Tongue (tissue), 2 donors: ENCODE results near the gene COL26A1. TPM values are rescaled to one million over a fixed set of nuclear protein-coding genes. Genes with fewer than 3 reads are reported as not detected.
A peak's percentile ranks its signal among the peaks of the same experiment; 100 is the strongest.
"Not testable (repeated sequence)": the region's sequence is repeated elsewhere in the genome, so short reads cannot be mapped to it uniquely, and the experiment has no call there.

Experiments
- DNase-seq: peaks from one replicate; pipeline ENCODE4 v3.0.0-alpha.2; 2015
- total RNA-seq: library from RNA; depleted of rRNA; stranded (reverse); fragments of >200 nt; gene quantifications from one replicate; pipeline ENCODE4 v1.2.3, GENCODE V29; 2014

Gene COL26A1
- total RNA-seq, 1 donor from 2014 or later, result 1.6 TPM

DNA sequence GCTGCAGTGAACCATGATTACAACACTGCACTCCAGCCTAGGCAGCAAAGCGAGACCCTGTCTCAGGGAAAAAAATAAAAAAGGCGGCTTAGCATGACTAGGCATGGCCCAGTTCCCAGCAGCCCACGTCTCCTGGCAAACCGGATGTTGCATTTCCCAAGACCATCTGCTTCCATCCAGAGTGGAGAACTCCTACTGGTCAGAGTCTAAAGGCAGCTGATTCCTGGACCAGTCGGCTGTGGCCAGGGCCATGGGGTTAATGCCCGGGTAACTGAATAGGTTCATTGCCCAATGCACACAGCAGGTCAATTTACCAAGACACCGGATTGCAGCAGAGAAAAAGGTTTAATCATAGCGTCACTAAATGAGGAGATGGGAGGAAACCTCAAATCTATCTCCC, 133.3 kb downstream of the COL26A1 start:
- DNase-seq, result no peak

DNA sequence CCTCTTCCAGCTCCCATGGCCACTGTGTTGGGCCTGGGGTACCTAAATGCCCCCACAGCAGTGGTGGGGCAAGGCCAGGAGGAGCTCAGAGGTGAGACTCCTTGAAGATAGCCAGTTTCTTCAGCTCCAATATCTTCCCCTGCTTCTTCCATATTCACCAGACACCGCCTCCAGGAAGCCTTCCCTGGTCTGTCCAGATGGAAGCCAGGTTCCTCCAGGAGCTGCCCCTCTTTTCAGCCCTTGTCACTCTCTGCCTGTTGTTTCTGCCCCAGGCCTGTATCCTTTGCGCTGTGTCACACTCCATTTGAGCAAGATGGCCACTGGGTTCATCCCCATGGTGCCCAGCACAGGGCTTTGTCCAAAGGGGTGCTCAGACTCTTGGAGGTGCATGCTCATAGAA, 138.7 kb downstream of the COL26A1 start:
- DNase-seq, result no peak

- DNase-seq, result no peak
These were observed 139.9 kb downstream of the COL26A1 start for GRCh38 chr7:101502466-101503098.

DNA sequence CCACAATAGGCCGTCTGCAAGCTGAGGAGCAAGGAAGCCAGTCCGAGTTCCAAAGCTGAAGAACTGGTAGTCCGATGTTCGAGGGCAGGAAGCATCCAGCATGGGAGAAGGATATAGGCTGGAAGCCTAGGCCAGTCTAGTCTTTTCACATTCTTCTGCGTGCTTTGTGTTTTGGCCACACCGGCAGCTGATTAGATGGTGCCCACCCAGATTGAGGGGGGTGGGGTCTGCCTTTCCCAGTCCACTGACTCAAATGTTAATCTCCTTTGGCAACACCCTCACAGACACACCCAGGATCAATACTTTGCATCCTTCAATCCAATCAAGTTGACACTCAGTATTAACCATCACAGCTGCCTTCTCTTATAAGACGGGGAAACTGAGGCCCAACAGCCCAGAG, 142.8 kb downstream of the COL26A1 start:
- DNase-seq, result not testable (repeated sequence)

- DNase-seq, result no peak
These were observed 143.9 kb downstream of the COL26A1 start for GRCh38 chr7:101506531-101506930.

DNA sequence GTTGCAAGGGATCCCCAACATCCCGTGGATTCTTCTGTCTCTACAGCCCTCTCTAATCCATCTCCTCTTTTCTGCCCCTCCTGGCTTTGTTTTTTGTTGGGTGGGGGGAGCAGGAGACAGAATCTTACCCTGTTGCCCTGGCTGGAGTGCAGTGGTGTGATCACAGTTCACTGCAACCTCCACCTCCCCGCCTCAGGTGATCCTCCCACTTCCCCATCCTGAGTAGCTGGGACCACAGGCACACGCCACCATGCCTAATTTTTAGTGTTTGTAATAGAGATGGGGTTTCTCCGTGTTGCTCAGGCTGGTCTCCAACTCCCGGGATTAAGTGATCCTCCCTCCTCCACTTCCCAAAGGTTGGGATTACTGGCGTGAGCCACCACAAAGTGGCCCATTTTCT, 144.7 kb downstream of the COL26A1 start:
- DNase-seq, result no peak

GRCh38 chr7:101507791-101508252, 145.1 kb downstream of the COL26A1 start:
- DNase-seq, result peak; percentile 94

DNA sequence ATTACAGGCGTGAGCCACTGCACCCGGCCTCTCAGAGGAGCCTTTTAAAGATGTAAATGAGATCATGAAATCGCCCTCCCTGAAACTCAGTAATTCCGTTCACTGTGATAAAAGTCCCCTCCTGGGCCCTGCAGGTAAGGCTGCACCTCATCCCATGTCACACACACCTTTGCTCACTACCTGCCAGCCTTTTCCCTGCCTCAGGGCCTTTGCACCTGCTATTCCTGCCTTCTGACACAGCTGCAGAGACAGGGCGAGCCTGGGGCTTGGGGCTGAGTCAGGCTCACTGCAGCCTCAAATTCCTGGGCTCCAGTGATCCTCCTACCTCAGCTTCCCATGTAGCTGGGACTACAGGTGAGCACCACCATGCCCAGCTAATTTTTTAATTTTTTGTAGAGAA, 147.6 kb downstream of the COL26A1 start:
- DNase-seq, result no peak

DNA sequence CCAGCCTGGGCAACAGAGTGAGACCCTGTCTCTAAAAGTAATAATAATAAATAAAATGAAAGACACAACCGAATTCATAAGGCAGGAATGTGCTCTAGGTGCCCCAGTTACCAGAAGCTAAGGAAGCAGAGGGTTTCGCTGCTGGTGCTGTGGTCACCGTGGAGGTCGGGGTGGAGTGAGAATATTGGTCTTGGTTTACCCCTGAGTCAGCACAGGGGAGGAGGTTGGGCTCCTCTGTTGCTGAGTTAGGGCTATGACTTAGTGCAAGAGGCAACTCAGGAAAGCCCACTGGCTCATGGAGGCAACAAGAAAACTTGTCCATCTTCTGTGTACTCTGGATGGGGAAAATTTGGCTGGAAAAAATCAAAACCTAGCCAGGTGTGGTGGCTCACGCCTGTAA, 149.3 kb downstream of the COL26A1 start:
- no peak for DNase-seq

DNA sequence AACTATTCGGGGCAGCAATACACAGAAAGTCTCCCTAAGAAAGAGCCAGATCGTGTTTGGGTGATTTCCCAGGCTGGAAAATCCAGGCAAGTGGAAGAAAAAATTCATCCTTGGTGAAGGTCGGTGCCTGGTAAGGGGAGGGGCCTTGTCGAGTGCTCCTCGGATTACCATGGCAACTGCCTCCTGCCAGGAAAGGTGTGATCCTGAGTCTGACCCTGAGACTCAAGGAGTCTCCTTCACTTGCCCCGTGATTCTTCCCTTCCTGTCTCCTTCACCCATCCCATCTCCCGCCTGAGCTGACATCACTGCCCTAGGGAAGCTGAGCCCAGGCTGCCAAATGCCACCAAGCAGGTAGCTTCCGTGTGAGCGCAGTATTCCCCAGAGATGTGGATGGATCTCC, 154.2 kb downstream of the COL26A1 start:
- DNase-seq, result no peak

- no peak for DNase-seq
These were observed 154.6 kb downstream of the COL26A1 start for GRCh38 chr7:101517304-101517703.

- DNase-seq, result peak; percentile 80
These were observed 155.7 kb downstream of the COL26A1 start for GRCh38 chr7:101518336-101518735.

GRCh38 chr7:101519324-101520023, 156.8 kb downstream of the COL26A1 start:
- DNase-seq, result peak; percentile 84

GRCh38 chr7:101521430-101521925, 158.8 kb downstream of the COL26A1 start:
- no peak for DNase-seq

GRCh38 chr7:101522021-101522420, 159.3 kb downstream of the COL26A1 start:
- no peak for DNase-seq

GRCh38 chr7:101527844-101528667, 165.4 kb downstream of the COL26A1 start:
- DNase-seq, result peak; percentile 79

DNA sequence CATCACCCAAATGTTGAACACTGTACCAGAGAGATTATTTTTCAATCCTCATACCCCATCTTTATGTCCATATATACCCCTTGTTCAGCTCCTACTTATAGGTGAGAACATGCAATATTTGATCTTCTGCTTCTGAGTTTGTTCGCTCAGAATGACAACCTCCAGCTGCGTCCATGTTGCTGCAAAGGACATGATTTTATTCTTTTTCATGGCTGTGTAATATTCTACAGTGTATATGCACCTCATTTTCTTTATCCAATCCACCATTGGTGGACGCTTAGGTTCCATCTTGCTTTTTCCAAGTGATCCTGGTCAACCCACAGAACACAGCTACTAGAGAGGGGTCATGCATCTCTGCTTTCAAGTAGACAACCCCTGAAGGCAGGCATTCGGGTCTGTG, 166.9 kb downstream of the COL26A1 start:
- no peak for DNase-seq

DNA sequence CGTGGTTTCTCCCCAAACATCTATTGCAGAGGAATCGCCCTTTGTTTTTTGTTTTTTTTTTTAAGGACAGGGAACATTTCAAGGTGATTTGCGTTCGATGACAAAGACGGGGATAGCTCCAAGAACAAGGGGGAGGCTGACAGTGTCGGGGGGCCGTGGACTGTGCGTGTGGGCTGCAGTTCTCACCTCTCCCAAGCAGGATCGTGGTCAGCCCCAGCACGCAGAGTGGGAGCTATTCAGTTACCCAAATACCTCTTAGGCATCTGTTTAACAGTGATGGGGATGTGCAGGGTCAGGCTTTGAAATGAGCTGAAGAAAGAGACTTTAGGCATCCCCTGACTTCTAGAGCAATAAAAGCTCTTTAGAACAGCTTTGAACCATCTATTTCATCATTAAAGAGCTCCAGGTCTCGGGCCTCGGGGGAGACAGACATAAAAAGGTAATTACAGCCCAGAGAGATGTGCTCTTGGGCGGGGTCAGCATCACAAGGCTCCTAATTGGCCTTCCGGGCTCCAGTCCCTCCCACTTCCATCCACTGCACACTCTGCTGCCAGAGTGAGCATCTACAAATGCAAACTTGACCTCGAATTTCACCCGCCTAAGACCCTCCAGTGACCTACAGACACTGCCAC, 169.2 kb downstream of the COL26A1 start:
- no peak for DNase-seq

DNA sequence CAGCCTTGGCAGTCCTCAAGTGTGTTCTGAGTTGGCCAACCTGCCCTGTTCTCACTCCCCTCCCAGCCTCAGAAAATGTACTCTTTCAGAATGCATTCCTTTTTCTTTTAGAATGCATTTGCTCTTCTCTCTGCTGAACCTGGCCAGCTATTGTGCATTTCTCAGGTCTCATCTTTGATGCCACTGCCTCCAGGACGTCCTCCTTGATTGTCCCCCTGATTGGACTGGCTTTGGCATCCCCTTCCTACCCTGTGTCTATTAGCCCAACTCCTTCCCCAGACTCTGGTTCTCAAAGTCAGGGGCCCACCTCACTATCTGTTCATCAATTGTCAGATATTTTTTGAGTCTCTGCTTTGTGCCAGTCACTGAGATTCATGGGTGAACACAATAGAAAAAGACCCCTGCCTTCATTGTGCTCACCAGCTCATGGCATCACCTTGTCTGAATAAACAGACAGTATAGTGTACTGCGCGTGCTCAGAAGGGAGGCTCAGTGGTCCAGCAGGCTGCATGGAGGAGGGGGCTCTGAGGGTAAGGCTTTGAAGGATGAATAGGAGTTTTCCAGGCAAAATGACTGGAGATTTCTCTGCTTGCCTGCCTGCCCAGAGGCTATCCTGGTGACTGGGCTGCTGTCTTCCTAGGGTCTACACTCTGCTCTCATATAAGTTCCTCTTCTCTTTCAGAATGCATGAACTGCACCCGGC, 169.9 kb downstream of the COL26A1 start:
- no peak for DNase-seq

DNA sequence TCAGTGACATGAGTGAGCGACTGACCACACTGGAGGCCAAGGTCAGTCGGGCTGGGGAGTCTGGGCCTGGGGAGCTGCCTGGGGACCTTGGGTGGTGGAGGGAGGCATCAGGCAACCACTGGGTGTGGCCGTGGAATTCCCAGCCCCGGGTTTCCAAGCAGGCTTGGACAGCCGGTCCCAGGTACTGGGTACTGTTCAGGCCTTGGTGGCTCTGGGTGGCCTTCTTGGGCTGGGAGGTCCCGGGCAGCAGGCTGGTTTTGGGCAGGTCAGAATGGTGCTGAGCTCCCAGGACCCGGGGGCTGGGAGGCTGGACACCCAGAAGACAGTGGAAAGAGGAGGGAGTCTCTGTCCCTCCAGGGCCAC, 170.4 kb downstream of the COL26A1 start:
- no peak for DNase-seq

- no peak for DNase-seq
These were observed 171.5 kb downstream of the COL26A1 start for GRCh38 chr7:101534015-101534803.
